GM19328 (cell line): Measurements from ENCODE around the gene HKDC1.
"Not testable (repeated sequence)": the region's sequence is repeated elsewhere in the genome, so short reads cannot be mapped to it uniquely, and the experiment has no call there.

ENCODE experiments used
- ATAC-seq: cut with Tn5 transposase; IDR thresholded peaks from one replicate; pipeline ENCODE4 v1.9.1; 2021; ENCODE audit warnings: mild to moderate bottlenecking, moderate library complexity; ENCODE audit not compliant: unreplicated experiment

The HKDC1 gene

DNA sequence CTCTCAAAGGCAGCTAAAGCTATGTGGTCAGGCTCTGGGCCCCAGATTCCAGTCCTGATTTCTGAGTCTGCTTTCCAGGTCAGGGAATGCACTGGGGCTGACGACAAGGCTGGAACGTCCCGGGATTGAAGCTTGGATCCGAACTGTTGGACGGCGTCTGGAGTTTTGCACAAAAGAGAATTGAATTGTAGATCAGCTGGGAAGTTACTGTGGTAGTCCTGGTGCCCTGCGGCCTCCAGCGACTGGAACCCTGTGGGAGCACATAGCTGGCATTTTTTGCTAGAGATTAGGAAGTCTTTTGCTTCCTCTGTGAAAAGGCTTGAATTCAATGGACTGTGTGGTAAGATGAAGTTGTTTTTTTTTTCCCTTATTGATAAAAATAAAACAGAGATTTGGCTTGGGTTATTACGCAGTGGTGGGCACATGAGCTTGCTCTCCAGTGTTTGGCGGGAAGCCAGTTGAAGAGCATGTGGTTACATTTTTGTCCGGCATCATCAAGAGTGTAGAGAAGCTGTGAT, 58.4 kb downstream of the HKDC1 start, which contains the start of gene HK1:
TSS of gene HK1 (plus strand) at position 51 of the 518 bp plus-strand sequence.
- ATAC-seq = no peak

DNA sequence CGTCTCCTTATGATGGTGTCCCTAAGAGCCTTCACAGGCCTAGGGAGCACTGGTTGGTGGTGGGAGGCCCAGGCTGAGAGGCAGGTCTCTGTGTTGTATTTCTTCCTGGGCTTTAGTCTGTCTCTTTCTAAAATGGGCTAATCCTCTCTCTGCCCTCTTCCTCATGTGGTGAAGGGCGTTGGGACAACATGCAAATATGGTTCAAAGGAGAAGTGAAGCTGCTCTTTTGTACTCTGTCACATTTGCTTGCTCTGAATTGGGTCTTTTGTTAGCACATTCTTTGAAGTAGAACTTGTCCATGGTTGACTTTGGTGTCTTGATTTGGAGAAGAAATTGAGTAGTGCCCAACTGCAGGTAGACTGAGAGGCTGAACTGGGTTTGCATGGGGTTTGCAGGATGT, 59.0 kb downstream of the HKDC1 start:
- no peak for ATAC-seq

DNA sequence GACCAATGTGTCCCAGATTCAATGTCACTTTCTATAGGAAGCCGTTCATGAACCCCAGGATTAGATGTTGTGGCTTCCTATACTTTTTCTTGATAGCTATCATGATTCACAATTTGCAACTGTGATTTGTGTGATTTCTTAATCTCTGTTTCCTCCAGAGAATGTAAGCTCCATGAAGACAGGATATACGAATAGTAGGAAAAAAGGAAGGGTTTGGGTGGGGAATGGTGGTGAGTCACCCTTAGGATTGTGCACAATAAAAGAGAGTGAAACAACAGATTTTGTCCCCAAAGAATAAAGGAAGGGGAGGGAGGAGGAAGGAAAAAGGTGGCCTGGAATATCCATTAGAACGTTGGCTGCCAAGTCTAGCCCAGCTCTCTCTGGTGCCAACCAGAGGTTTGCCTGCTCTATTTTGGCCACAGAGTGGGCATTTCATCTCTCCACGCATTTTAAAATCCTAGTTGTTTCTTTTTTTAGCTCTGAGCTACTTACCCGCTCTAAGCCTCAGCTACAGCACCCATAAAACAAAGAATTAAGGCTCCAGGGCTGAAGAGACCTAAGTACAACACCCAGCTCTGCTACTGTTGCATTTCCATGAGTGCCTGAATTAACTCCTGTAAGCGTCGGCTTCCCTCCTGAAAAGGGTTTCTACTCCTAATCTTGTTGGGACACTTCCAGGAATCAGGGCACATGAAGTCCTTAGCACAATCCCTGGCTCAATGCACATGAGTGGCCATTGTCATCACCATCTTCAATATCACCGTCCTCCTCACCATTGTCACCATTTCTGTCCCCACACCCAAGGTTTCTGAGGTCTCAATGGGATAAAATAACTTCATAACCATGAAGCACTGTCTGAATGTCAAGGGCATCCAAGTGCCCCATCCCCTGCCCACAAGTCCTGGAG, 61.6 kb downstream of the HKDC1 start:
- ATAC-seq = no peak

DNA sequence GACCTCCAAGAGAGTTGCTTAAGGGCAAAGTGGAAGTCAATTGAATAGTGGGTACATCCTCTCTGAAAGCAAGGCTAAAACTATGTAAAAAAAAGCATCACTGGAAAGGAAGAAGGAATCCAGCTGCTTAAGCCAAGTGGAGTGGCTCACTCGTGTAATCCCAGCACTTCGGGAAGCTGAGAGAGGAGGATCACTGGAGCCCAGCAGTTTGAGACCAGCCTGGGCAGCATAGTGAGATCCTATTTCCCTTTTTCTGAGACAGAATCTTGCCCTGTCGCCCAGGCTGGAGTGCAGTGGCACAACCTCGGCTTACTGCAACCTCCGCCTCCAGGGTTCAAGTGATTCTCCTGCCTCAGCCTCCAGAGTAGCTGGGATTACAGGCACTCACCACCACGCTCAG, 64.3 kb downstream of the HKDC1 start:
- not testable (repeated sequence) for ATAC-seq

DNA sequence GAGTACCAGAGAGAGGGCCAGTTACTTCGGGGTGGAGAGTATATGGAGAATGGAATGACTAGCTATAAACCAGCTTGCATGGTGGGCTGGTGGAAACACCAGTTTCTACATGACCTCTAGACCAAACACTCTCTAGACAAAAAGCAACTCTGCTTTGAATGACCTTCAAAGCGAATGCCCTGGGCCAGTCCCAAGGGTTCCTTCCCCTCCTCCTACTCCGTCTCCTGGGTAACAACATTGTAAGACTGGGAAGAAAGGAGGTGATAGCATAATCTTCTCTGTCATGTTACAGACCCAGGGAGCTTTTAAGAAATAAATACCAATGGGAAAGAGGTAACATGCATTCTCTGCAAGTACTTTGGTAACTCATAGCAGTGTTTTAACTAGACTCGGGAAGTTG, 65.6 kb downstream of the HKDC1 start:
- no peak for ATAC-seq

DNA sequence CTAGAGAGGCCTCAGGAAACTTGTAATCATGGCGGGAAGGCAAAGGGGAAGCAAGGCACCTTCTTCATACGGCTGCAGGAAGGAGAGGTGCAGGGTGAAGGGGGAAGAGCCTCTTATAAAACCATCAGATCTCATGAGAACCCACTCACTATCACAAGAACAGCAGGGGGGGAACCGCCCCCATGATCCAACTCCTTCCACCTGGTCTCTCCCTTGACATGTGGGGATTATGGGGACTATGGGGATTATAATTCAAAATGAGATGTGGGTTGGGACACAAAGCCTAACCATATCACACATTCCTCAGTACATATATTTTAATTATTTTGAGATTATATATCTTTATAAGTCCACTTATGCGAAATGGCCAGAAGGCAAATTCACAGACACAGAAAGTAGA, 67.0 kb downstream of the HKDC1 start:
- no peak for ATAC-seq

DNA sequence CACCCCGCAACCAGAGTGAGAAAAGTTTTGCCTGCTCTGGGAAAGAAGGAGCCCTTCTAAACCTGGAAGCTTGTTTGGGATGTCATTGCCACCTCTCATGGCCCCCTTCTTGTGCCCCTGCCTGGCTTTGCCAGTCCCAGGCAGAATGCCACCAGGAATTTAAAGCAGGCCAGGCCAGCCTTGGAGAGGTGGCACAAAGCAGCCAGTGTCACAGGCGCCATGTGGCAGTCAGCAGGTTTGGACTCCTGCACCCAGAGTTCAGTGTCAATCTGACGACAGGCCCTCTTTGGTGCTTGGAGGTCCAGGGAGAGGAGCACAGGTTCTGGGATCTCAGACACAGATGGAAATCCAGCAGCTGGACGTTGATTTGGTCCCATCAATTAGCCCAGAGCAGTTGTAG, 70.9 kb downstream of the HKDC1 start:
- no peak for ATAC-seq

DNA sequence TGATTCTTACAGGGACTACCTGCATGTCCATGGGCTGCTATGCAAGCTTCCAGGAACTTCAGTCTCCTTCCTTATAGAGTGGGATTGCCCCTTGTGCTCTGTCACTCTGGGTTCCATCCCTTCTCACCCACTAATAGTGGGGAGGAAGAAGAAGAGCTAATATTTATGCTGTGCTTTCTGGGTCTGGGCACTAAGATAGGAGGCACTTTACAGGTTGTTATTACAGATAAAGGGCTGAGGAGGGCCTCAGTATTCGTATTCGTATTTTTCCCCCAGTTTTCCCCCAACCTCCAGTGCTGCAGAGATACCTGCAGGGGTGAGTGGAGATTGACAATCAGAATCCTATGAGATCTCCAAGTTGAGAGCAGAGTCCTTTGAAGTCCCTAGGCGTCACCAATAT, 72.3 kb downstream of the HKDC1 start:
- no peak for ATAC-seq

DNA sequence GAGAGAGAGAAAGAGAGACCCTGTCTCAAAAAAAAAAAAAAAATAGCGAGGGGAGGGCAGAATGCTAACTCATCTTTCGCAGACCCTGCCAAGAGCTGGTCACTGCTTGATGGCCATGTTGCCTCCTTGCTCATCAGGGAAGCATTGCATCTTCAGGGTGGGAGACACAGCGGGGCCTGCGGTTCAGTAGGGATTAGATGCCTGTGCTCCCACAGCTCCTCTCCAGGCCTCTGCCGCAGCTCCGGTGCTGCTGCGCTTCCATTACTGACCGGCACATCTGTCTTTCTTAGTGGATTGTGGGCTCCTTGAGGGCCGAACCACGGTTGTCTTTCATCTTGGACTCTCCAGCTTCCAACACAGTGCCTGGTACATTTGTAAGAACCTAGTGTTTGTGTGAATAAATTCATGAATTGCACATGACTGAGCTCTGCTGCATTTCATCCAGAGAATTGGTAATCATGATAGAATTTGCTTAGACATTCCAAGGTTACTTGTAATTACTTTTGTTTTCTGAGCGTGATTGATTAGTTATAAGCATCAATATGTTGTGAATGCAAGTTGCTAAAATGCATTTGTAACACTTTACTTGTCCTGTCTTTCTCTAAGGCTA, 75.0 kb downstream of the HKDC1 start:
- ATAC-seq = no peak

DNA sequence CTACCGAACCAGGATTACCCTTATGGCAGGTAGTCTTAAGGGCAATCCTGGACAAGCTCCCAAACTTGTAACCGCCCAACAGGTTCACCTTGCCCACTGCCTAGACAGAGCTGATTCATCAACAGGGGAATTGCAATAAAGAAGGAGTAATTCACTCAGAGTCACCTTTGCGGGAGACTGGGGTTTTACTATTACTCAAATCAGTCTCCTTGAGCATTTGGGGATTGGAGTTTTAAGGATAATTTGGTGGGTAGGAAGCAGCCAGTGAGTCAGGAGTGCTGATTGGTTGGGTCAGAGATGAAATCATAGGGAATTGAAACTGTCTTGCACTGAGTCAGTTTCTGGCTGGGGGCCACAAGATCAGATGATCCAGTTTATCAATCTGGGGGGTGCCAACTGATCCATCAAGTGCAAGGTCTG, 83.5 kb downstream of the HKDC1 start:
- ATAC-seq = no peak

DNA sequence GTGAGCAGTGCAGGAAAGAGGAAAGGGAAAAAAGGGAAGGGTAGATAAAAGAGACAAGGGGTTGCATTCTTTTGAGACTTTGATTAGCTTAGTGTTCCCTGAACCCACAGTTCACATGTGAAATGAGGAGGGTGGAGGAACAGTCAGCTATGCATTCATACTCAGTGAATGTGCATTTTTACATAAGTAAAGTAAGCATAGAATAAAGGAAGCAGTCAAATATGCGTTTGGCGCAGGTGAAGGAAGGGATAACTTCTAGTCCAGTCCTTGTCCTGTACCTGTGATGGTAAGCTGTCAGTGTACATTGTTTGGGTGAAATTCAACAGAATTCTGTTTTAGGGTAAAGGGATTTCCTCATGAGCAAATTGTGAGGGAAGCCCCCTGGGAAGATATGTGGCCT, 86.3 kb downstream of the HKDC1 start:
- no peak for ATAC-seq

DNA sequence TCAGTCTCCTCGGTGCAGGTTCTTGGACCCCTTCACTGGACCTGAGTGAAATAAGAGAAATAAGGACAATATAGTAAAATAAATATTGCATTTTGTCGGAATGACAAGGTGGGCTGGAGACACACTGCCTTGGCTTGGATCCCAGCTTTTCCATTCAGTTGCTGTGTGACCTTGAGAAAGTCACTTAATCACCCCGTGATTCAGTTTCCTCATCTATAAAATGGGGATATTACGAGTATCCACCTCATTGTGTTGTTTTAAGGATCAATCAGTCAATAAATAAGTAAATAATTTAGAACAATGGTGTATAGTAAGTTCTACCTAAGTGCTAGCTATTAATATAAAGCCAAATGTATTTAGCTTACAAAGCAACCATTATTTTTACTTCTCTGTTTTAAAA, 87.3 kb downstream of the HKDC1 start:
- ATAC-seq = no peak

DNA sequence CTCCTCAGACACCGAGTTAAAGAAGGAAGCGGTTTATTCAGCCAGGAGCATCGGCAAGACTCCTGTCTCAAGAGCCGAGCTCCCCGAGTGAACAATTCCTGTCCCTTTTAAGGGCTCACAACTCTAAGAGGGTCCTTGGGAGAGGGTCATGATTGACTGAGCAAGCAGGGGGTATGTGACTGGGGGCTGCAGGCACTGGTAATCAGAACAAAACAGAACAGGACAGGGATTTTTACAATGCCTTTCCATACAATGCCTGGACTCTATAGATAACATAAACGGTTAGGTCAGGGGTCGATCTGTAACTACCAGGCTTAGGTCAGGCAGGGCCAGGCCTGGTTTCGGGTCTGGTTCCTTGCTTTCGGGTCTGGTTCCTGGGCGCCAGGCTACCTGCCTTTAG, 88.2 kb downstream of the HKDC1 start:
- not testable (repeated sequence) for ATAC-seq

DNA sequence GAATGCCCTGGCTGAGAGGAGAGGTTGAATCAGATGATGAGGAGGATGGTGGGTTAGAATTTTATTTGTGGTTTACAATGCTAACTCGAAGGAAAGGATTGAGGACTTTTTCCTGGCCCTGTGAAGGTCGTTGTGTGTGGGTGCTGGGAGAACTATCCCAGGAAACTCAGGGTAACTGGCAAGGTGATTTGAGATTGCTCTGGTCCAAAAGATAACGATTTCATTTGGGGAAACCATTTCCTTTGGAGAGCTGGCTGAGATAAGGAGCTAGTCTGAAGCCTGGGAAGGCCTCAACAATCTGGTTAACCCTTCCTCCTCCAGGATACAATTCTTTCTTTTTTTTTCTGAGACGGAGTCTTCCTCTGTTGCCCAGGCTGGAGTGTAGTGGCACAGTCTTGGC, 91.2 kb downstream of the HKDC1 start:
- ATAC-seq = no peak

DNA sequence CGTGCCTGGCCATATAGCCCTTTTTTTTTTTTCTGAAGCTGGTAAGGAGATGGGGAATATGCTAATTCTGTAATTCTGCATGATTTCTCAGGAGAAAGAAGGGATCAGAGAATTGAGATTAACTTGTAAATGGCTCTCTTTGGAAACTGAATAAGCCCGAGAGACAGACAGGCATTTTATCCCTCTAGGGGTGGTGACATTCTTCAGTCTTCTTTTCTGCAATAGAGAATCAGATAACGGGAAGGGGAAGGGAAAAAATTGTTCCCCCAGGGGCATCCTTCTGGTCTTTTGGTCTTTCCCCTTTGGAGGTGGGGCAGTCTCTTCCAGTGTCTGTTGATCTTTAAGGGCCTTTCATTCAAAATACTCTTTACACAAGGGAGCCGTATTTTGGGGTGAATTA, 92.4 kb downstream of the HKDC1 start:
- no peak for ATAC-seq

DNA sequence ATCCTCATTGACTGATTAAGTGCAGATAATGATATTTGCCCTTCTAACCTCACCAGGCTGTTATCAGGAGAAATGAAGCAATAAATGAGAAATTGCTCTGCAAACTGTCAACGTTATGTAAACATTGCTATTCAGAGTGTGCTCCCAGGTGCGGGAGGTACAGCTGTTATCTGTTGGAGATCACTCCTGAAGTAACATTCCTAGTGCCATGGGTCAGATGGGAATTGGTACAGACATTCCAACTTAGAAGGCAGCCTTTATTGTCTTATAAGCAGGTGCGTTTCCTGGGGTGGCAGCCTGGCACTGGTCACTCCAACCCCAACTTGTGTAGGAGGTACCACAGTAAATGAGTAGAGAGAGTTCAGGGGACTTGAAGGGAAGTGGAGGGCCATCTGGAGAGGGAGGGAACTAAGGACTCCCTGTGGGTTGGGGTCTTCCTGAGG, 95.0 kb downstream of the HKDC1 start:
- no peak for ATAC-seq

DNA sequence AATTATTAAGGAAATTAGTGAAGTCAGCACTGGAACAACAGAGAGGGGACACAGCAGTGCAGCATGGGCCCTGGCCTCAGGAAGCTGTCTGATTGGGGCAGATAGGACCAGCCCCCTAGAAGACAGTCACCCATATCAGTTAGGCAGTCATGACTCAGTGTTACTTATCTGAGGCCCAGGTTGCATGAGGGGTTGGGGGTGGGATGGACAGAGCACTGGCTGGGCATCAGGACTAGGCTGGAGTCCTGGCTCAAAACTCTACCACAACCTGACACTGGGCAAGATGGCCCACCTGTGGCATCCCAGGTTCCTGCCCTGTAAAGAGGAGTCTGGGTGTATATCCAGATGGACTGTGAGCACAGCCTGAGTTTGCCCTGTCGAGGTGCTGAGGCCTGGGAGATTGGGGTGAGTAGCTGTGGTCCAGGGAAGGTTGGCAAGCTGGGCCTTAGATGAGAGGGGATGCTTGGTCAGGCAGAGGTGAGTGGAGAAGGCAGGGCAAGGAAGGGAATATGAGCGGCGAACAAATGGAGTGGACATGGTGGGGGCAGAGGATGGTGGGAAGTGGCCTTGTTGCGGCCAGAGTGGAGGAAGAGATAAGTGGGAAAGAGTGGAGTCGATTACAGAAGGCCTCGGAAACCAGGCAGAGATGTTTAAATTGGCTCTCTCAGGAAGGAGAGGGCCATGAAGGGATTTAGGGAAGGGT, 95.6 kb downstream of the HKDC1 start:
- ATAC-seq = no peak

DNA sequence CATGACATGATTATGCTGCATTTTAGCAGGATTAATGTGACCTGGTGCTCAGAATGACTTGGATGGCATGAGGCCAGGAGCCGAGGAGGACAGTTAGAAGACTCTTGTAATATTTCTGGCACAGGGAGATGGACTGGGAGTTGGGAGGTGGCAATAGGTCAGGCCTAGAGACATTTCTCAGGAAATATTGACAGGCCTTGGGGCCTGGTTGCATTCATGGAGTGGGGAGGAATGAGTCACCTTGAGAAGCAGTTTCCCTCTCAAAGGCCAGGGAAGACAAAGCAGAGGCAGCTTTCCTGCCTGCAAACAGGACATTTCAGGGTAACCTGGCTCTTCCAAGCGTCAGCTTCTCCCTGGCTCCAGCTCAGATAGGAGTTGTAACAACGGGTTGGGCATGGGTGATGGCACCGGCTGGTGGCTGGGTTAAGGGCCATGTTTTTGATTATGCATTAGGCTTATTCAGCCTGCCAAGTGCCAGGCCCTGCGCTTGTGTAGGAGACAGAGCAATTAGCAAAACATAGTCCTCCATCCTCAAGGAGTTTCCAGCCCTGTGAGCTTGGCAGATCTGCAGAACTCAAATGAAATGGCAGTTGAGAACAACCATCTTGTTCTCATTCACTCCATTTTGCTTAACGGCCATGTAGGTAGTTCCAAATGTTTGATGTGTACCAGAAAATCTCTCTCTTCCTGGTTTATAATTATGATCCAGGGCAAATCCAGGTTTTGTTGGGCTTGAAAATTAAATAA, 96.4 kb downstream of the HKDC1 start:
- ATAC-seq = no peak
